ENCODE results near the gene PLXNC1.

DNA sequence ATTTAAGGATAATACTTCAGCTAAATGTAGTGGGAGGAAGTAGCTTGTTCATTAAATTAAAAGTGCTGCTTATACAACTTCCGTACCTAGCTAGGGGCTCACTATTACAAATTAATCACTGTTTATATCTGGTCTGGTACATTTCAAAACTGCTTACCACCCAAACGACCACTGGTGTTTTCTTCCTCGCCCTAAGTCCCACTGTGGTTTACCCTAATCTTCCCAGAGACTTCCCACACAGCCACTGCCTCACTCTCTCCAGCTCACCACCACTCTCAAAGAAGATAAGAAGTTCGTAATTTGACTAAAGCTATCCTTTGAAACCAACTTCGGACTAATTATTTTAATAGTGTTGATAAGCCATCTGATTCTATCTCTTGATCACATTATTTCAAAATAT is 62.6 kb downstream of the PLXNC1 start:
- no peak for TF ChIP-seq SIN3A (conservative IDR thresholded peaks at IDR 0.05 in 1 of 2, IDR thresholded peaks at IDR 0.05 in 1 of 2; ENCODE audit: low read depth in 1 of 2, low read length in 2 of 2)
- no peak for TF ChIP-seq MAFK (IDR thresholded peaks at IDR 0.05; ENCODE audit: low read depth, low read length)
- no peak for TF ChIP-seq EZH2 (IDR thresholded peaks at IDR 0.05; ENCODE audit: low read depth, low read length, severe bottlenecking)
- no peak for TF ChIP-seq RAD21 (IDR thresholded peaks at IDR 0.05 in 1 of 2, conservative IDR thresholded peaks at IDR 0.05 in 1 of 2; ENCODE audit: low read depth in 2 of 2, low read length in 2 of 2)
- no peak for TF ChIP-seq HDAC2 (IDR thresholded peaks at IDR 0.05; ENCODE audit: borderline replicate concordance in 1 of 2, low read depth in 2 of 2, low read length in 2 of 2)
- no peak for TF ChIP-seq KDM1A (IDR thresholded peaks at IDR 0.05; ENCODE audit: borderline replicate concordance, low read length)
